Fibroblast of mammary gland (primary cell): ENCODE results near the gene SEC16B.

ENCODE experiments used
- DNase-seq: peaks from one replicate; pipeline ENCODE4 v3.0.0-alpha.2; 2010; ENCODE audit warnings: low read depth
- H3K4me3 ChIP-seq: 2 replicates; pipeline ENCODE4 v1.5.1; 2011; ENCODE audit warnings: low read depth, mild to moderate bottlenecking, low read length, moderate library complexity; ENCODE audit not compliant: control insufficient read depth
- CTCF ChIP-seq: conservative IDR thresholded peaks from 2 replicates; pipeline ENCODE4 v1.5.1; 2011; ENCODE audit warnings: low read depth, low read length, inconsistent platforms; ENCODE audit not compliant: control insufficient read depth, insufficient read depth

The SEC16B gene

GRCh38 chr1:177969109-177969508 is 749 bp downstream of the SEC16B start:
- DNase-seq: peak; percentile 64
- TF ChIP-seq CTCF: no peak
- no peak overlapping the region for H3K4me3 ChIP-seq

DNA sequence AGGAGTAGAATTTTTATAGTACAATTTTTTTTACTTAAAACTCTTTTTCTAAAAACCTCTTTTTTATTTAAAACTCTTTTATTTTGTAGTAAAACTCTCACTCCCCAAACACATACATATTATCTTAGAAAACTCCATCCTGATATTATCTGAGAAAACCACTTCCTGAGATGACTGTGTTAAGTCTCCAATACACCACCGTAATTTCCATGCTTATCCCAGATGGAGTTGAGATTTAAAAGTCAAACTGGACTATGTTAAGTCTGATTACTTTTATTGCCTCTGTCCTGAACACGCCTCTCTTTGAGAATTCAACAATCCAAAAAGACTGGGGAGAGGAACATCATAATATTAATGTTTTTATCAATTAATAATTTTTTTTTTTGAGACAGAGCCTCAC is 3.7 kb downstream of the SEC16B start:
- no peak for DNase-seq
- no peak for TF ChIP-seq CTCF
- H3K4me3 ChIP-seq: no peak overlapping the region

DNA sequence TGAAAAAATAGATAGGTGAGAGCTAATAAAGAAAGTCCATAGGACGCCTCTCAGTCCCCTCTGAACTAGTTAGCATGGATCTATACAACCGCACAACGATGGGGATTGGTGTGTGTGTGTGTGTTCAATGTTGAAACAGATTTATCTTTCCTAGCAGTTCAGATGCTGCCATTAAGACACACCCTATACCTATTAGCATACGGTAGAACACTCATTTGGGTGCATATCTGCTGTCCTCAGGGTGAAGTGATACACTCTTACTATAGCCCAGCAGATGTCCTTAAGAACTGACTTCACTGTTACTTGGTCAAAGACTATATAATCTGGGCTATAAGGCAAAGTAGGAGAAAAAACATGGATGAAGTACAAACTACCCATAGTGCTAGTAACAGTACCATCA is 4.6 kb downstream of the SEC16B start:
- no peak for TF ChIP-seq CTCF
- no peak overlapping the region for H3K4me3 ChIP-seq
- DNase-seq: no peak

GRCh38 chr1:177964336-177964735 is 5.5 kb downstream of the SEC16B start:
- DNase-seq: no peak
- no peak overlapping the region for H3K4me3 ChIP-seq
- TF ChIP-seq CTCF: no peak

DNA sequence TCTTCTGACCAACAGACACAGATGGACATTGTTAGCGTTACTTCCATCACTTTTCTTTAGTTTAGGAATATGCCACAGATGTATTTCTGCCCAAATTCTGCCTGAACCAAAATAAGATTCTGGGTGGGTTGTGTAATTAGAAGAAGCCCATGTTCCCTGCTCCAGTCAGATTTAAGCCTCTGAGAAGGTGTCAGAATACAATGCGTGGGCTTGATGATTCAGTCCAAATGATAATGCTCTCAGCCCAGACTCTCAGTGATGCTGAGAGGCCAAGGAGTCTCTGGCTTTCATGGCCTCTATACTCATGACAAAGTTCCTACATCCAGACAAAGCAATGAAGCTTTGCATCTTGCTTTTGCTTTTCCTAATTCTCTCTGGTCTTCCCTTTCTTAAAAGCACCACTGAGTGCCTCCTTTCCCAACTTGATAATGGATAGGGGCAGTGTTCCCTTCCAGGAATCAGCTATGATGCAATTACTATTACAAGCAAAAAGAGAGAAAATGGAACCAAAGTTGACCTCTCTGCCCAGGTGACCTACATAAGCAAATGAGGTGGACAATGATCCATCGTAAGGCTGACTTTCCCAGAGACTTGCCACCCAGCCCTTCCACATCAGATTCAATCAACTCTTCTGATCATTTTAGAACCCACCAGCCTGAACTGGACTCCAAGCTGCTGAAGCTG is 8.8 kb downstream of the SEC16B start:
- H3K4me3 ChIP-seq: no peak overlapping the region
- peak; percentile 51 for DNase-seq
- TF ChIP-seq CTCF: no peak

GRCh38 chr1:177959811-177960515 is 9.9 kb downstream of the SEC16B start:
- peak; percentile 59 for DNase-seq
- no peak overlapping the region for H3K4me3 ChIP-seq
- TF ChIP-seq CTCF: peak; percentile 48
